Measurements from ENCODE around the gene CCNG1.

- TF ChIP-seq CTCF (IDR thresholded peaks at IDR 0.05) (no peak), POLR2A (IDR thresholded peaks at IDR 0.05) (no peak)
Measured at GRCh38 chr5:163439092-163439425, 1.7 kb downstream of the CCNG1 start.
